Effector memory CD4-positive, alpha-beta T cell (primary cell): ENCODE results near the gene TLCD2.
"Not testable (repeated sequence)": the region's sequence is repeated elsewhere in the genome, so short reads cannot be mapped to it uniquely, and the experiment has no call there.

Source experiments
- DNase-seq, 3 donors: peaks; one replicate each; pipeline ENCODE4 v3.0.0-alpha.2; 2020
- H3K27ac ChIP-seq: 2 replicates; pipeline ENCODE4 v1.7.0; 2013; ENCODE audit warnings: mild to moderate bottlenecking, low read length, moderate library complexity; ENCODE audit not compliant: insufficient read depth, poor library complexity, severe bottlenecking
- H3K27me3 ChIP-seq: replicated peaks from 2 replicates; pipeline ENCODE4 v1.7.0; 2013; ENCODE audit warnings: mild to moderate bottlenecking, low read length; ENCODE audit not compliant: insufficient read depth, control insufficient read depth, poor library complexity, severe bottlenecking
- H3K36me3 ChIP-seq: 2 replicates; pipeline ENCODE4 v1.7.0; 2013; ENCODE audit warnings: mild to moderate bottlenecking, low read length, moderate library complexity; ENCODE audit not compliant: control insufficient read depth, insufficient read depth
- H3K4me1 ChIP-seq: 2 replicates; pipeline ENCODE4 v1.7.0; 2013; ENCODE audit warnings: low read length, mild to moderate bottlenecking; ENCODE audit not compliant: control insufficient read depth, insufficient read depth, poor library complexity, severe bottlenecking
- H3K4me3 ChIP-seq: 2 replicates; pipeline ENCODE4 v1.7.0; 2013; ENCODE audit warnings: low read length, low read depth, mild to moderate bottlenecking; ENCODE audit not compliant: insufficient read depth, poor library complexity, severe bottlenecking
- H3K9me3 ChIP-seq: 2 replicates; pipeline ENCODE4 v1.7.0; 2013; ENCODE audit warnings: mild to moderate bottlenecking, low read length, moderate library complexity; ENCODE audit not compliant: control insufficient read depth

TLCD2 gene

DNA sequence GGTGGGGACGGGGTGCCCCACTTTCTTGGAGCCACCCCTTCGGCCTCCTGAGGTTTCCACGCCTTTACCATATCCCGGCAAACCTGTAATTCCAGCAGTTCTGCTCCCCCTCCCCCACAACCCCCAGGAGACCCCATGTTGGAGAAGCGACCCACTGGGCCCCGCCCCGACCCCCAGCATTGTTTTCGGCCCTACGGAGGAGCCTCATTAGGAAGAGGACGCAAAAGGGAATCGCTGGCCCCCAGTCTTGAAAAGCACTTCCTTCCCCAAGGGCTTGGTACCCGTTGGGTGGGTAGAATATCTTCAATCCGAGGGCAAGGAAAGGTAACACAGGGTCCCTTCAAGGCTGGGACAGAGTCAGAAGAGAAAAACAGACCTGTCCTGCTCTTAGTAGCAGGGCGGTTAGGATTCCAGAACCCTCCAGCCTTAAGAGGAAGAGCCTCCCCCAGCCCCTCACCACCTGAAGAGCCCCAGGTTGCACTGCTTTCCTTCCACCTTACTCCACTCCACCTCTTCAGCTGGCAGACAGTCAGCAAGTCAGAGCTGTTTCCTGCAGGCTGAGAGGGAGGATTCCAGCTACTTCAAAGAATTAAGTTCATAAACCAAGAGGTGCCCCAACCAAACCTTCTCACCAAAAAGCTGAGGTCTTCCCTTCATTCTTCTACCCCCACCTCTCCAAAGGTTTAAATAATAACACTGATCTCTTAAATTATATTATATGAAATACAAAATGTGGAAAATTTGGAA is 803 bp upstream of the TLCD2 start:
- Histone ChIP-seq H3K36me3 (no peaks in the 10 kb centered on the region), H3K9me3 (no peaks in the 10 kb centered on the region), H3K27ac (no peak overlapping the region), H3K4me1 (peaks cover 27% of the 10 kb centered on the region), H3K4me3 (peak overlapping the region; percentile 74), H3K27me3 (no peaks in the 10 kb centered on the region)
- DNase-seq = no peak

GRCh38 chr17:1709403-1709951 is 700 bp downstream of the TLCD2 start:
- Histone ChIP-seq H3K9me3 (no peaks in the 10 kb centered on the region), H3K27me3 (no peaks in the 10 kb centered on the region), H3K27ac (no peak overlapping the region), H3K36me3 (no peaks in the 10 kb centered on the region), H3K4me1 (peaks cover 15% of the 10 kb centered on the region), H3K4me3 (peak overlapping the region; percentile 74)
- no peak for DNase-seq

DNA sequence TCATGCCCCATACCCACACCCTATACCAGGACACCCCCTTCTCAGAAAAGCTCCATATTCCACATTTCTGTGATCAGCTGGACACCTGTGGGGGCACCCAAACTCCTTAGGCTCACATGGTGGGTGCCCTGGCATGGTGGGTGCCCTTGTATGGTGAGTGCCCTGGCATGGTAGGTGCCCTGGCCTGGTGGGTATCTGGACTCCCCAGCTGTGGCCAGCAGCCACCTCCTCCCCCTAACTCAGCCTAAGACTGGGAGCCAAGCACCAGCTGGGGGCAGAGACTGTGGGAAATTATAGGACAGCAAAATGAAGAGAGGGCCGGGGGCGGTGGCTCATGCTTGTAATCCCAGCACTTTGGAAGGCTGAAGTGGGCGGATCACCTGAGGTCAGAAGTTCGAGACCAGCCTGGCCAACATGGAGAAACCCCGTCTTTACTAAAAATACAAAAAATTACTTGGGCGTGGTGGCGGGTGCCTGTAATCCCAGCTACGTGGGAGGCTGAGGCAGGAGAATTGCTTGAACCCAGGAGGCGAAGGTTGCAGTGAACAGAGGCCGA is 1.3 kb downstream of the TLCD2 start:
- not testable (repeated sequence) for H3K27me3 ChIP-seq, H3K4me3 ChIP-seq, DNase-seq, H3K27ac ChIP-seq, H3K9me3 ChIP-seq, H3K36me3 ChIP-seq
- peaks cover 15% of the 10 kb centered on the region for H3K4me1 ChIP-seq

DNA sequence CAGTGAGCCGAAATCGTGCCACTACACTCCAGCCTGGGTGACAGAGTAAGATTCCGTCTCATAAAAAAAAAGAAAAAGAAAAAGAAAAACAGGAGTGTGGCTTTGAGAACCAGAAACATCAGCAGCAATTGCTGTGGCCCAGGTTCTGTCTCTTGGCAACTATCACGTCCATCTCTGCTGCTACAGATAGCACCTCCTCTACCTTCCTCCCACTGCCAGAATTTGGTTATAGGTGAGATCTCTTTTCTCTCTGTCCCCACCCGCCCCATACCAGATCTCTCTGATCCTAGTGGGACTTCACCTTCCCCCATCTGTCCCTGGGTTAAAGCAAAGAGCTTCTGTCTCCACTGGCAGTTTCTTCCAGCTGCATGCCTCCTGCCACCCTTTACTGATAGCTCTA is 3.1 kb downstream of the TLCD2 start:
- Histone ChIP-seq H3K4me3 (no peak overlapping the region), H3K4me1 (peaks cover 15% of the 10 kb centered on the region), H3K27ac (peak overlapping the region; percentile 29), H3K27me3 (no peaks in the 10 kb centered on the region), H3K9me3 (no peaks in the 10 kb centered on the region), H3K36me3 (no peaks in the 10 kb centered on the region)
- DNase-seq = peak in 2 of 3 donors; percentile 35 to 52

- DNase-seq = no peak
- no peaks in the 10 kb centered on the region for H3K36me3 ChIP-seq
- peaks cover 5% of the 10 kb centered on the region for H3K4me1 ChIP-seq
- H3K27ac ChIP-seq = no peak overlapping the region
- H3K27me3 ChIP-seq = no peaks in the 10 kb centered on the region
- H3K4me3 ChIP-seq = no peak overlapping the region
- H3K9me3 ChIP-seq = no peaks in the 10 kb centered on the region
These were observed 5.2 kb downstream of the TLCD2 start for GRCh38 chr17:1705004-1705403.

DNA sequence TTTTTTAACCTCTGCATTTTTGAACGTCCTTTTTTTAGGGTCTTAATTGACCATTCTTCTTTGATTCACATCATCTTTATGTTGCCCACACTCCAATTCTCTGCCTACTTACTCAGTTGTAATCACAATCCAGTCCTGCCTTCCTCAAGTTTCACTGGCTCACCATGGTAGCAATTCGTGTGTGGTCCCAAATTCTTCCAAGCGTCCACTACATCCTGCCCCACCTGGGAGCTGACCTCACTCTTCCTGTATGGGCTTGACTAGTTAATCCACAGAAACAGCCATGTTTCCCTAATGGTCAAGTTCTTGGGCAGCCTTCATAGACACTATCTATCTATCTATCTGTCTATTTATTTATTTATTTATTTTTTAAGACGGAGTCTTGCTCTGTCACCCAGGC is 7.1 kb downstream of the TLCD2 start:
- Histone ChIP-seq H3K36me3 (no peaks in the 10 kb centered on the region), H3K27ac (no peak overlapping the region), H3K4me3 (no peak overlapping the region), H3K9me3 (no peaks in the 10 kb centered on the region), H3K4me1 (peaks cover 5% of the 10 kb centered on the region), H3K27me3 (no peaks in the 10 kb centered on the region)
- DNase-seq = no peak

DNA sequence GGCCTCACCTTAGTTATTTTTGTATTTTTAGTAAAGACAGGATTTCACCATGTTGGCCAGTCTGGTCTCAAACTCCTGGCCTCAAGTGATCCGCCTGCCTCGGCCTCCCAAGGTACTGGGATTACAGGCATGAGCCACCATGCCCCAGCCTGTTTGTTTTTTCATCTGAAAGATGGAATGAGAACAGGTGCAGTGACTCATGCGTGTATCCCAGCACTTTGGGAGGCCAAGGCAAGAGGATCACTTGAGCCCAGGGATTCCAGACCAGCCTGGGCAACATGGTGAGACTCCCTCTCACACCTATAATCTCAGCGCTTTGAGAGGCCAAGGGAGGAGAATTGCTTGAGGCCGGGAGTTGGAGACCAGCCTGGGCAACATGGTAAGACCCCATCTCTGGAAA is 10.3 kb downstream of the TLCD2 start:
- not testable (repeated sequence) for H3K4me1 ChIP-seq, DNase-seq, H3K9me3 ChIP-seq, H3K27ac ChIP-seq, H3K27me3 ChIP-seq, H3K4me3 ChIP-seq, H3K36me3 ChIP-seq

DNA sequence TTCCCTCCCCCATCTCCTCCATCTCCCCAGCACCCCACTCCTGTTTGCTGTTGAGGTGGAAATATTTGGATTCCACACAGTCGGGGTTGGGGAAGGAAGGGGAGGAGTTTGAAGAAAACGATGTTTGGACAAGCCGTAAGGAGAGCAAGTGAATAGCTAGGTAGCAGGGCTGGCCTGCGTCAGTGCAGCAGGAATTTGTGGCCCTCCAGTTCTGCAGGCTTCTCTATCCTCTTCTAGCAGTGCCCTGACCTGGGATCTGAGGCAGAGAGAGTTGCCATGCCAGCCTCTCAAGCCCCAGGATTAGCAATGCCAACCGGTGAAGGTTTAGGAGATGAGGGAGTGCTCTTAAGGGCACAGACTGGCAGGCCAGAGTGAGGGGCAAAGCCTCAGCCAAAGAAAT is 12.5 kb downstream of the TLCD2 start:
- no peaks in the 10 kb centered on the region for H3K9me3 ChIP-seq
- DNase-seq = no peak
- H3K36me3 ChIP-seq = no peaks in the 10 kb centered on the region
- no peak overlapping the region for H3K27ac ChIP-seq
- H3K4me1 ChIP-seq = no peaks in the 10 kb centered on the region
- H3K27me3 ChIP-seq = no peaks in the 10 kb centered on the region
- H3K4me3 ChIP-seq = no peak overlapping the region

DNA sequence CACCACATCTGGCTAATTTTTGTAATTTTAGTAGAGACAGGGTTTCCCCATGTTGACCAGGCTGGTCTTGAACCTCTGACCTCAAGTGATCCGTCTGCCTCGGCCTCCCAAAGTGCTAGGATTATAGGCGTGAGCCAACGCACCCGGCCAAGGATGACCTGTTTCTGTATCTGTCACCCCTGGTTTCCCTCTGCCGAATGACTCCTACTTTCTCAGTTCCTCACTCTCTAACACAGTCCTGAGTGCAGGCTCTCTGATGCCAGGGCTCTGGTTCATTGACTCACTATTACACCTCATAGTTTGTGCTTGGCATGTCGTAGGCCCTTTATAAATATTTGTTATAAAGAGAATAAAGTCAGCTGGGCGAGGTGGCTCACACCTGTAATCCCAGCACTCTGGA is 14.8 kb downstream of the TLCD2 start:
- Histone ChIP-seq H3K36me3 (no peaks in the 10 kb centered on the region), H3K9me3 (no peaks in the 10 kb centered on the region), H3K4me1 (no peaks in the 10 kb centered on the region), H3K27me3 (no peaks in the 10 kb centered on the region), H3K27ac (no peak overlapping the region), H3K4me3 (no peak overlapping the region)
- DNase-seq = no peak

DNA sequence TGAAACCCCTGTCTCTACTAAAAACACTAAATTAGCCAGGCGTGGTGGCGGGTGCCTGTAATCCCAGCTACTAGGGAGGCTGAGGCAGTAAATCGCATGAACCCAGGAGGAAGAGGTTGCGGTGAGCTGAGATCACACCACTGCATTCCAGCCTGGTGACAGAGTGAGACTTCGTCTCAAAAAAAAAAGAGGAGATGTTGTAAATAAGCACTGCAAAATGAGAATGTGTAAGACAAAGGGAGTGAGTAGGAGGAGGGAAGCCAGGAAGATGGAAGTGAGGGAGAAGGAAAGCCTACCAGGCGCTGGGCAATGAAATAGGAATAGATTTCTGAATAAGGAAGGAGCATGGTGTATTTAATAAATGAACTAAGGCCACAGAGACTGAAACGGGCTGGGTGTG is 16.8 kb downstream of the TLCD2 start:
- DNase-seq = no peak
- Histone ChIP-seq H3K4me1 (no peaks in the 10 kb centered on the region), H3K4me3 (no peak overlapping the region)

More for the DNA sequence above, 16.8 kb downstream of the TLCD2 start:
- H3K27me3 ChIP-seq = no peaks in the 10 kb centered on the region
- no peaks in the 10 kb centered on the region for H3K9me3 ChIP-seq
- no peak overlapping the region for H3K27ac ChIP-seq
- no peaks in the 10 kb centered on the region for H3K36me3 ChIP-seq
